ENCODE results near the gene COL9A1. TPM values are rescaled to one million over a fixed set of nuclear protein-coding genes. Genes with fewer than 3 reads are reported as not detected.
"Not testable (repeated sequence)": the region's sequence is repeated elsewhere in the genome, so short reads cannot be mapped to it uniquely, and the experiment has no call there.

COL9A1 gene
- not detected in 2 replicates for total RNA-seq (2014; rRNA removed; shearing (Covaris generic))

DNA sequence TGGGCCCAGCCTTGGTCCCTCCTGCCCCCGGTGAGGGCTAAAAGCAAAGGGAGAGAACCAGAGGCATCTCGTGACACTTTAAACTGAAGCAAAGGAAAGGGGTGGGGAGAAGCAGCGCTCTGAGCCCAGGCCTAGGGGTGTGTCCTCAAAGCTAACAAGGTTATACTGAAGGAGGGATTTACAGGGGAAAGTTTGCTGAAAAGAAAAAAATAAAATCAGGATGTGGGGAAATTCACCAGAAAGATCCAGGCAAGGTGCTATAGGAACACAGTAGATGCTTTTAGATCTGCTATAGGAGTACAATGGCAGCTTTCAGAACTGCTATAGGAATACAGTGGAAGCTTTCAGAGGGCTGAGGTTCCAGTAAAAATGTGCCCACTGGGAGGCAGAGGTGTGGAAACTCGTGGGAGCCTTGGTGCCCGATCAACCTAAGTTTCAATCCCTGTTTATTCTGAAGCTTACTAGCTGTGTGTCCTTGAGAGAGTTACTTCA is at the start of gene COL9A1:
Gene COL9A1 (minus strand): TSS at position 51 of the 492 bp plus-strand sequence. CDS start 160 bp downstream, outside the sequence.
- DNase-seq (ENCODE audit: low spot score), result no peak

GRCh38 chr6:70351461-70351860 is 48.6 kb upstream of the COL9A1 start:
- DNase-seq (ENCODE audit: low spot score), result no peak

GRCh38 chr6:70345619-70346018 is 42.7 kb upstream of the COL9A1 start:
- DNase-seq (ENCODE audit: low spot score), result no peak

DNA sequence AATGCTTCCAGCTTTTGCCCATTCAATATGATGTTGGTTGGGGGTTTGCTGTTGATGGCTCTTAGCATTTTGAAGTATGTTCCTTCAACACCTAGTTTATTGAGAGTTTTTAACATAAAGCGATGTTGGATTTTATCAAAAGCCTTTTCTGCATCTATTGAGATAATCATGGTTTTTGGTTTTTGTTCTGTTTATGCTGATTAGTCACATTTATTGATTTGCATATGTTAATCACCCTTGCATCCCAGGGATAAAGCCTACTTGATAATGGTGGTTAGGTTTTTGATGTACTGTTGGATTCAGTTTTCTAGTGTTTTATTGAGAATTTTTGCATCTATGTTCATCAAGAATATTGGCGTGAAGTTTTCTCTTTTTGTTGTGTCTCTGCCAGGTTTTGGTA is 40.4 kb upstream of the COL9A1 start:
- DNase-seq (ENCODE audit: low spot score), result no peak

DNA sequence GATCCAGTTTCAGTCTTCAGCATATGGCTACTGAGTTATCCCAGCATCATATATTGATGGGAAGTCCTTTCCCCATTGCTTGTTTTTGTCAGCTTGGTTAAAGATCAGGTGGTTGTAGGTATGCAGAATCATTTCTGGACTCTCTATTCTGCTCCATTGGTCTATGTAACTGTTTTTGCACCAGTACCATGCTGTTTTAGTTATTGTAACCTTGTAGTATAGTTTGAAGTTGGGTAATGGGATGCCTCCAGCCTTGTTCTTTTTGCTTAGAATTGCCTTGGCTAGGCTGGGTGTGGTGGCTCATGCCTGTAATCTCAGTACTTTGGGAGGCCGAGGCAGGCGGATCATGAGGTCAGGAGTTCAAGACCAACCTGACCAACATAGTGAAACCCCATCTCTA is 36.9 kb upstream of the COL9A1 start:
- not testable (repeated sequence) for DNase-seq (ENCODE audit: low spot score)

- DNase-seq (ENCODE audit: low spot score), result no peak
These were observed 35.9 kb upstream of the COL9A1 start for GRCh38 chr6:70338775-70339174.

- no peak for DNase-seq (ENCODE audit: low spot score)
These were observed 34.8 kb upstream of the COL9A1 start for GRCh38 chr6:70337743-70338105.

DNA sequence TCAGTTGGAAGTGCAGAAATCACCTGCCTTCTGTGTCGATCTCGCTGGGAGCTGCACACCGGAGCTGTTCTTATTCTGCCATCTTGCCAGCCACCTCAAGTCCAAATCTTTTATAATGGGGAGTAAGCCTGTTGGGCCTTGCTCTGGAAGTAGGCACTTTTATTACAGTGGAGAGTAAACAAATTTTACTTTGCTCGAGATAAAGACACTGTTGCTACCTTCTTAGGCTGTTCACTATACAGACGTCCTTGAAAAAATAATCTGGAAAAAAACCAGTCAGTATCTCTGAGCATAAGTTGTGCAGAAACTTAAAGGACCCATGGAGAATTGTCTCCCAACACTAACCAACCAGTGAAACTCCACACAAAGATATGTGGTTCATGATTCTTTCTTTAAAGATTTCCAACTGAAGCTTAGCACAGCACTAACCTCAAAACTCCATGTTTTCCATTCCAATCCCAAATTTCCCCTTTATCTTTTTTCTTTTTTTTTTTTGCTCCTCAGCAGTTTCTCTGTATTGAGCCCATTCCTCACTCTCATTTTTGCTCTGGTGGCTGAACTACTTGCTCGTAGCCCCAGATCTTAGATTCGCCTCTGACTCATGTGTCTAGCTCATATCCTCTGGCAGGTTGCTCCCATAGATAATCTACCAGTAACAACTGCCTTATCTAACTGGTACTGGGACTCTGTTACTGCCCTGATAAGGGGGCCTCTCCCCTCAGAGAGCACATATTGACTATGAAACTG is 34.3 kb upstream of the COL9A1 start:
- no peak for DNase-seq (ENCODE audit: low spot score)

- DNase-seq (ENCODE audit: low spot score), result no peak
These were observed 24.2 kb upstream of the COL9A1 start for GRCh38 chr6:70327036-70327435.

DNA sequence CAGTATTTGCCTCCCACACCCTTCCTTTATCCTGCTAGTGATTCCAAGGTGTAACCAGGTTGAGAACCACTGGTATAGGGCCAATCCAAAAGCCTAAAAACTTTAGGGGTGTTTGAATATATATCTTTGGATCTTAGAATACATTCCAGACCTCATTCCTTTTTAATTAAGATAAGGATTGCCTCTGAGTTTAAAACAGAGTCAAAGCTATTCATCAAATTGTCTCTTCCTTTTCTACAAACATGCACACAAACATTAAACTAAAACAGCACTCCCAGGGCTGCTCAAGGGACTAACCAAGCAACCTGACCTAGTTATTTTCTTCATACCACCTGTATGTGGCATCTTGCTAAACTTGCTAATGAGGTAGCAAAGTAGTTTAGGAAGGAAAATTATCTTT is 22.1 kb upstream of the COL9A1 start:
- no peak for DNase-seq (ENCODE audit: low spot score)

- DNase-seq (ENCODE audit: low spot score), result not testable (repeated sequence)
These were observed 14.9 kb upstream of the COL9A1 start for GRCh38 chr6:70317799-70318198.

- no peak for DNase-seq (ENCODE audit: low spot score)
These were observed 12.3 kb upstream of the COL9A1 start for GRCh38 chr6:70315079-70315751.

DNA sequence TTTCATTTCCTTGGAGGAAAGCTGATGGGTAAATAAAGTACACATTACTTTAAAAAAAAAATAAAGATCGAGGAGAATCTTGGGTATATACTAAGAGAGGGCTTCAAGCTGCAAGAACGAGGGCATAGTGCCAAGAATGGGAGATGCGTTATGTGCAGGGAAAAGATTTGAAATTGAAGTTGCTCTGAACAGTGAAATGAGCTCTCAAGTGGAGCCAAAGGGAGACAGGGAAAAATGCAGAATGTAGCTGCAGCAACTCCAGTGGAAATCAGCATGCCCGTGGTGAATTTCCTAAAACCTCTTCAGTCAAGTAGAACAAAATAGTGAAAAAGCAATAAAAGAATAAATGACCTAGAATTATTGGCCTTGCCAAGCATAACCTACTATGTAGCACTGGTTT is 11.4 kb upstream of the COL9A1 start:
- no peak for DNase-seq (ENCODE audit: low spot score)

GRCh38 chr6:70312165-70312745 is 9.4 kb upstream of the COL9A1 start:
- DNase-seq (ENCODE audit: low spot score), result peak; percentile 92

DNA sequence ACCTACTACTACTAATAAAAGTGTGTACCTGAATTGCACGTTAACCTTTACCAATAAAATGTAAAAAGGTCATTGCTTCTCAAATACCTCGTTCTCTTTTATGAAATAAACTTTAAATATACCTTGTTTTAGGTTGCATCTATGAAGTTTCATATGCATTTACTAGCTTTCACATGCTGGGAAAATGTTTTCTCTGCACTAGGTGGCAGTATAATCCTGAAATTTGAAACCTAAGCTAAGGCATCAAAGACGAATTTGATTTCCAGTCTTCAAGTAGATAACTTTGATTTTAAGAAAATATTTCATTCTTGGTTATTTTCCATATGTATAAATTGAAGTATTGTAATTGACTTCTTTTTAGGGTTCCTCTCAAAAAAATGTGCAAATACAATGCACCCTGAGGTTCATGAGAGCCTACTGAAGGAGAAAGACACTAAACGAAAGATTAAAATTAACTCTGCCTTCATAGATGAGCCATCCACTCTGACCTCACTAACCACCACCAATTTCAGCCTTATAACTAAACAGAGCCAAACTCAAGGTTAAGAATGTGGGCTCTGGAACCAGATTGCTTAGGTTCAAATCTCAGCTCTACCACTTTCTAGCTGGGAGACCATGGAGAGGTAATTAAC is 7.3 kb upstream of the COL9A1 start:
- DNase-seq (ENCODE audit: low spot score), result peak; percentile 46

DNA sequence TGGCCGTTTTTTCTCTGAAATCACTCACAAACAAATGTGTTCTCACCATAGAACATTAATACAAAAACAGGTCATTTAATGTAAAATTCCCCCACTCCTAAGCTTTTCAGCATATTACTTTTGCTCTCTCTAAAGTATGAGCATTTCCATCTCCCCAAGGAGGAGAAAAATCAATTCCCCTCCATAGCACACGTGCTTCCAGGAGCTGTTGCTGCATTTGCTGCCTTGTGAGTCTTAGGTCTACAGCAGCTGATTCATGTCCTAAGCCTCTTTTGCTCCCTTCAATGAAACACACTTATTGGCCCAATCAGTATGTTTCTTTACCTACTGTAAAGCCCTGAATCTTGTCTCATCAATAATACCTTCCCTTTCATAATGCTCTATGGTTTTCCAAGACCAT is 6.4 kb upstream of the COL9A1 start:
- no peak for DNase-seq (ENCODE audit: low spot score)

GRCh38 chr6:70308142-70308541 is 5.3 kb upstream of the COL9A1 start:
- DNase-seq (ENCODE audit: low spot score), result not testable (repeated sequence)

DNA sequence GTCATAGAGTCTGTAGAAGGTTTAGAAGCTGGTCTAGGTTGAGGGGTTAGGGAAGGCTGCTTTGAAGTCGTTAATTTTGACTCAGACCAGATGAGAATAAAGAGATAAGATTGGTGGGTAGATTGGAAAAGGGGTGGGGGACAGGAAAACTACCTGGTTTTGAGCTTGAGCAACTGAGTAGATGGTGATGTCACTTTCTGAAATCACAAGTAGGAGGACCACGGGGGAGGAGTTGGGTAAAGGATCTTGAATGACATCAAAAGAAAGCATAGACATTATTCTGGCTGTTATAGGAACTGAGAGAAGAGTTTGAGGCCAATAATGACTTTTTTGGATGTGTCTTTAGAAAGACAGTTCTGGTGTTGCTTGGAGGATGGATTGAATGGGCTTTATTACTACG is 4.1 kb upstream of the COL9A1 start:
- DNase-seq (ENCODE audit: low spot score), result no peak

- no peak for DNase-seq (ENCODE audit: low spot score)
These were observed 1.7 kb upstream of the COL9A1 start for GRCh38 chr6:70304616-70305015.

GRCh38 chr6:70299456-70299855 is 3.4 kb downstream of the COL9A1 start:
- peak; percentile 8 for DNase-seq (ENCODE audit: low spot score)

DNA sequence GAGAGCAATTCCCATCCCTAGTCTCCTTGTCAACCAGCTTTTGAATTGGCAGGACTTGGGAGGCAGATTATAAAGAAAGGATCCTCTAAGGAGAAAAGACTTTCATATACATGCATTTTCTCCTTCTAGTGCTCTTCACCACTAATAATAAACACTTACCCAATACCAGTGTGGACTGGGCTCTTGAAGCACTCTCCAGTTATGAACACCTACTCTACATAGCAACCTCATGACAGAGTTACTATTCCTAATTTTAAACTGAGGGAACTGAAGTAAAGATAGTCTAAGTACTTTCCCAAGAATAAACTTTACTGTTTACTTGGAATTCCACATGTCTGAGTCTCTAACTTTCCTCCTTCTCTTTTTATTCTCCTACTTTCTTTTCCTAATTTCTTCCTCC is 4.8 kb downstream of the COL9A1 start:
- no peak for DNase-seq (ENCODE audit: low spot score)

DNA sequence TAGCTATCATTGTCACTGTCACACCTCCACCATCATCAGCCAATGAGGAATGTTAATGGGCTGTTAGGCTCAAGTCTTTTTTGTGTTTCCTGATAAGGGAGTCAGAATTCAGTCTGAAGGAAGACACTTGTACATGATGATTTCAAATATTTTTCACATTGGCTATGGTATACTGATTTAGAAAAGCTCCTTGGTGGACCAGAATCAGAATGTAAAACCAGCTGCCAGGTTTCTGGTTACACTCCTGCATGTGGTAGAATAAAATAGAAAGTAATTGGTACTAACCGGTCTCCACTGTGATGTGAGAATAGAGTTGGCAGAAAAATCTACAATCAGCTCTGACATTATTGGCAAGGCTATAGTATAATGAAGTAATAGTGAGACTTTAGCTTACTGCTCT is 10.7 kb downstream of the COL9A1 start:
- DNase-seq (ENCODE audit: low spot score), result no peak
